Astrocyte (in vitro differentiated cells and primary cell): ENCODE data around the gene CACNA1B. TPM values are rescaled to one million over a fixed set of nuclear protein-coding genes. Genes with fewer than 3 reads are reported as not detected.

ENCODE experiments used
- DNase-seq: peaks from one replicate; pipeline ENCODE4 v3.0.0-alpha.2; 2010; ENCODE audit warnings: low read depth
- FAIRE-seq: peaks from 2 replicates; lab custom pipeline; 2011; peaks lifted over from hg19 to GRCh38; lab: Jason Lieb, UNC
- H2AFZ ChIP-seq: 2 replicates; pipeline ENCODE4 v1.6.0; 2012; ENCODE audit warnings: low read depth, low read length, inconsistent platforms
- H3K27ac ChIP-seq: 2 replicates; pipeline ENCODE4 v1.5.1; 2011; ENCODE audit warnings: low read depth, low read length, inconsistent platforms
- H3K27me3 ChIP-seq: 2 replicates; pipeline ENCODE4 v1.6.0; 2011; ENCODE audit warnings: low read length, inconsistent platforms; ENCODE audit not compliant: insufficient read depth
- H3K36me3 ChIP-seq: 2 replicates; pipeline ENCODE4 v1.5.1; 2011; ENCODE audit warnings: low read length, inconsistent platforms; ENCODE audit not compliant: insufficient read depth
- H3K4me1 ChIP-seq: 2 replicates; pipeline ENCODE4 v1.5.1; 2011; ENCODE audit warnings: low read length, inconsistent platforms; ENCODE audit not compliant: insufficient read depth
- H3K4me2 ChIP-seq: 2 replicates; pipeline ENCODE4 v1.6.0; 2012; ENCODE audit warnings: low read length, inconsistent platforms
- H3K4me3 ChIP-seq: 2 replicates; pipeline ENCODE4 v1.5.1; 2011; ENCODE audit warnings: low read depth, mild to moderate bottlenecking, low read length, inconsistent platforms; ENCODE audit not compliant: insufficient read depth
- H3K79me2 ChIP-seq: 2 replicates; pipeline ENCODE4 v1.6.0; 2012; ENCODE audit warnings: mild to moderate bottlenecking, low read length, inconsistent platforms; ENCODE audit not compliant: insufficient read depth
- H3K9ac ChIP-seq: 2 replicates; pipeline ENCODE4 v1.6.0; 2012; ENCODE audit warnings: mild to moderate bottlenecking, low read length, inconsistent platforms
- H3K9me3 ChIP-seq: 2 replicates; pipeline ENCODE4 v1.5.1; 2012; ENCODE audit warnings: low read depth, mild to moderate bottlenecking, low read length, inconsistent platforms; ENCODE audit not compliant: insufficient read depth
- H4K20me1 ChIP-seq: 2 replicates; pipeline ENCODE4 v1.6.0; 2012; ENCODE audit warnings: low read length, inconsistent platforms; ENCODE audit not compliant: insufficient read depth
- H3K27ac Mint-ChIP-seq: one replicate; pipeline ENCODE4 v1.8.0; 2021; ENCODE audit warnings: mild to moderate bottlenecking, mixed read lengths; ENCODE audit not compliant: unreplicated experiment
- H3K27me3 Mint-ChIP-seq: one replicate; pipeline ENCODE4 v1.8.0; 2021; ENCODE audit warnings: low read depth, mixed read lengths; ENCODE audit not compliant: unreplicated experiment
- H3K36me3 Mint-ChIP-seq: one replicate; pipeline ENCODE4 v1.8.0; 2021; ENCODE audit warnings: low read depth, mixed read lengths; ENCODE audit not compliant: unreplicated experiment
- H3K4me1 Mint-ChIP-seq: one replicate; pipeline ENCODE4 v1.8.0; 2021; ENCODE audit warnings: low read depth, mixed read lengths; ENCODE audit not compliant: unreplicated experiment
- H3K4me3 Mint-ChIP-seq: one replicate; pipeline ENCODE4 v1.8.0; 2021; ENCODE audit warnings: mild to moderate bottlenecking, moderate library complexity, mixed read lengths; ENCODE audit not compliant: unreplicated experiment
- H3K9me3 Mint-ChIP-seq: one replicate; pipeline ENCODE4 v1.8.0; 2021; ENCODE audit warnings: mild to moderate bottlenecking, mixed read lengths; ENCODE audit not compliant: unreplicated experiment
- CTCF ChIP-seq: IDR thresholded peaks from 2 replicates; pipeline ENCODE4 v1.5.1; 2011; ENCODE audit warnings: low read depth, mild to moderate bottlenecking, inconsistent platforms, low read length, moderate library complexity; ENCODE audit not compliant: insufficient read depth
- EZH2 ChIP-seq: IDR thresholded peaks from 2 replicates; pipeline ENCODE4 v1.6.1; 2012; ENCODE audit warnings: mild to moderate bottlenecking, low read length, inconsistent platforms; ENCODE audit not compliant: insufficient read depth
- total RNA-seq: library from RNA; stranded (reverse); gene quantifications from 2 replicates; pipeline ENCODE4 v1.2.1, GENCODE V29; 2021

Gene CACNA1B
- total RNA-seq, 1 donor from 2014 or later = 3.1 TPM

GRCh38 chr9:138080979-138081378, 203.4 kb downstream of the CACNA1B start:
- Histone ChIP-seq H3K4me1 (no peaks in the 10 kb centered on the region), H3K79me2 (no peaks in the 10 kb centered on the region), H3K4me2 (no peak overlapping the region), H2AFZ (no peak overlapping the region), H4K20me1 (no peaks in the 10 kb centered on the region), H3K9me3 (peaks cover 10% of the 10 kb centered on the region), H3K9ac (no peak overlapping the region), H3K36me3 (no peaks in the 10 kb centered on the region), H3K27ac (no peak overlapping the region), H3K4me3 (no peak overlapping the region), H3K27me3 (no peaks in the 10 kb centered on the region)
- H3K36me3 Mint-ChIP-seq = peaks cover 27% of the 10 kb centered on the region
- DNase-seq (no peak), FAIRE-seq (no peak)
- peaks cover 9% of the 10 kb centered on the region for H3K27me3 Mint-ChIP-seq
- H3K4me1 Mint-ChIP-seq = no peaks in the 10 kb centered on the region
- H3K9me3 Mint-ChIP-seq = peaks cover 30% of the 10 kb centered on the region
- H3K27ac Mint-ChIP-seq = no peak overlapping the region
- H3K4me3 Mint-ChIP-seq = no peak overlapping the region
- TF ChIP-seq EZH2 (no peak), CTCF (no peak)

DNA sequence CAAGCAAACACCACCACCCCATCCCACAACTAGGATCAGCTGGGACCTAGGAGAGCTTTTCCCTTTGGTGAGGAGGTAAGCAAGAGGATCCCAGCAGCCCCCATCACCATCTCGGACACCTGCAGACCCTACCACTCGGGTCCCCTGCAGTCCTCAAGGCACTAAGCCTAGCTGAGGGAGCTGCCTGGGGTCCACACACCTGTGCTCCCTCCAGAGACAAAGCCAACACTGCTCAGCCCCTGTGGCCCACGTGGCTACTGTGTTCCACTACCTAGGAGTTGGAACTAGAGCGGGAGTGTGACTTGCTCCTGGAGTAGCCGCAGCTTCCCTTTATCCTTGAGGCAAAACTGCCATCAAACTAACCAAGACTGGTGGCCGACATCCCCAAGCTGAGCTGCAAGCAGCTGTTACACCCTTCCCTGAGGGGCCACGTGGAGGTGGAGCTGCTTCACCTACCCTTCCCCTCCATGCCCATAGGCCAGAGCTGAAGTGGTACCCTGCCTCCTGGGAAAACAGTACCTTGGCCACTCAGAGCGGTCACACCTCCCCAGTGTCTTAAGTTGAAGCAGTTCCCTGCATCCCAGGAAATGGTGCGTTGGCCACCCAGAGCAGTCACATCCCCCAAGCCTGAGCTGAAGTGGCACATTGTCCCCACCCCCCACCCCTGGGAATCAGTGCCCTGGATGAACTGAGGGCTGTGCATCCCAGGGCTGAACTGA, 205.5 kb downstream of the CACNA1B start:
- no peaks in the 10 kb centered on the region for H3K4me1 ChIP-seq
- no peaks in the 10 kb centered on the region for H4K20me1 ChIP-seq
- H3K9ac ChIP-seq = no peak overlapping the region
- FAIRE-seq (no peak), DNase-seq (no peak)
- H3K27me3 ChIP-seq = no peaks in the 10 kb centered on the region
- Mint-ChIP-seq H3K4me1 (no peaks in the 10 kb centered on the region), H3K4me3 (no peak overlapping the region), H3K27me3 (peaks cover 9% of the 10 kb centered on the region), H3K27ac (no peak overlapping the region), H3K36me3 (peaks cover 21% of the 10 kb centered on the region), H3K9me3 (peaks cover 30% of the 10 kb centered on the region)
- peaks cover 10% of the 10 kb centered on the region for H3K9me3 ChIP-seq
- TF ChIP-seq EZH2 (no peak), CTCF (no peak)
- H3K27ac ChIP-seq = no peak overlapping the region
- no peaks in the 10 kb centered on the region for H3K36me3 ChIP-seq
- no peak overlapping the region for H3K4me3 ChIP-seq
- no peaks in the 10 kb centered on the region for H3K79me2 ChIP-seq
- no peak overlapping the region for H2AFZ ChIP-seq
- H3K4me2 ChIP-seq = no peak overlapping the region

- H3K4me3 Mint-ChIP-seq = no peak overlapping the region
- TF ChIP-seq EZH2 (no peak), CTCF (no peak)
- Histone ChIP-seq H3K4me1 (no peaks in the 10 kb centered on the region), H2AFZ (no peak overlapping the region), H3K4me3 (no peak overlapping the region), H3K27ac (no peak overlapping the region), H3K27me3 (no peaks in the 10 kb centered on the region), H3K9me3 (peaks cover 6% of the 10 kb centered on the region), H3K9ac (no peak overlapping the region), H3K4me2 (no peak overlapping the region), H3K79me2 (no peaks in the 10 kb centered on the region), H3K36me3 (no peaks in the 10 kb centered on the region), H4K20me1 (no peaks in the 10 kb centered on the region)
- no peak for FAIRE-seq
- no peak overlapping the region for H3K27ac Mint-ChIP-seq
- H3K27me3 Mint-ChIP-seq = peaks cover 3% of the 10 kb centered on the region
- H3K4me1 Mint-ChIP-seq = no peaks in the 10 kb centered on the region
- no peak for DNase-seq
- peaks cover 26% of the 10 kb centered on the region for H3K9me3 Mint-ChIP-seq
- H3K36me3 Mint-ChIP-seq = peaks cover 14% of the 10 kb centered on the region
Observed at GRCh38 chr9:138083873-138084272, 206.3 kb downstream of the CACNA1B start.
